Pulmonary artery endothelial cell (primary cell): ENCODE data around the gene FBP2. TPM values are rescaled to one million over a fixed set of nuclear protein-coding genes. Genes with fewer than 3 reads are reported as not detected.
"Not testable (repeated sequence)": the region's sequence is repeated elsewhere in the genome, so short reads cannot be mapped to it uniquely, and the experiment has no call there.

Experiments
- DNase-seq: peaks from one replicate; pipeline ENCODE4 v3.0.0-alpha.2; 2011; ENCODE audit warnings: low read depth, low spot score
- total RNA-seq: library from RNA; depleted of rRNA; stranded (reverse); fragments of >200 nt; gene quantifications from 2 replicates; pipeline ENCODE4 v1.2.3, GENCODE V29; 2014

FBP2 gene
- total RNA-seq, 1 donor from 2014 or later: not detected

DNA sequence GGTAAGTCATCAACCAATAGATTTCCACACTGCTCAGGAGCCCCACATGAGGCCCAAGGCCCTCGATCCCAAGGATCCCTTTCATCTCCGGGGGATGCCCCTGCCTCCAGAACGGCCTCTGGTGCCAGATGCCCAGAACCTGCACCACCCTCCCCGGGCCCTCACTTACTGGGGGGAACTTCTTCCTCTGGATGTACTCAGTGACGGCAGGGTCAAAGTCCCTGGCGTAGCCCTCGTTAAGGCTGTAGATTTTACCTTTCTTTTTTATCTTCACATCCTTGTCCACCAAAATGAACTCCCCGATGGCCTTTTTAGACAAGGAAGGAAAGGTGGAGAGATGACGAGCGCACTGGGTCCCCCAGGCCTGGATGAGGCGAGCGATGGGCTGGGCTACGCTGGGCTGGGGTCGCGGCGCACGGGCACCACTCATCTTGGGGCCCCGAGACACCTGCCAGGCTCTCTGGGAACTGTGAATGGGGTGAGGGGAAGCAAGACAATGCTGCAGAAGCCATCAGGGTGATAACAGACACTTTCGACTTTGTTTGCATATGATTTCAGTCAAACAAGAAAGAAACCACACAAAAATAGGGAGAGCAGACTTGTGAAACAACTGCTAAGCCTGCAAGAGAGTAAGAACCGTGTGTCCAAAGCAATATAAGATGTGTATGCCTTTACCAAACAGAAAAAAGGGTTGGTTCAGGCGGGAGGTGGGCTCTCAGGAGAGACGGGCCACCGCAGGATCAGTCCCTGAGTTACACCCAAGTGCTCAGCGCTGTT is 13.2 kb upstream of the FBP2 start:
- DNase-seq: no peak

DNA sequence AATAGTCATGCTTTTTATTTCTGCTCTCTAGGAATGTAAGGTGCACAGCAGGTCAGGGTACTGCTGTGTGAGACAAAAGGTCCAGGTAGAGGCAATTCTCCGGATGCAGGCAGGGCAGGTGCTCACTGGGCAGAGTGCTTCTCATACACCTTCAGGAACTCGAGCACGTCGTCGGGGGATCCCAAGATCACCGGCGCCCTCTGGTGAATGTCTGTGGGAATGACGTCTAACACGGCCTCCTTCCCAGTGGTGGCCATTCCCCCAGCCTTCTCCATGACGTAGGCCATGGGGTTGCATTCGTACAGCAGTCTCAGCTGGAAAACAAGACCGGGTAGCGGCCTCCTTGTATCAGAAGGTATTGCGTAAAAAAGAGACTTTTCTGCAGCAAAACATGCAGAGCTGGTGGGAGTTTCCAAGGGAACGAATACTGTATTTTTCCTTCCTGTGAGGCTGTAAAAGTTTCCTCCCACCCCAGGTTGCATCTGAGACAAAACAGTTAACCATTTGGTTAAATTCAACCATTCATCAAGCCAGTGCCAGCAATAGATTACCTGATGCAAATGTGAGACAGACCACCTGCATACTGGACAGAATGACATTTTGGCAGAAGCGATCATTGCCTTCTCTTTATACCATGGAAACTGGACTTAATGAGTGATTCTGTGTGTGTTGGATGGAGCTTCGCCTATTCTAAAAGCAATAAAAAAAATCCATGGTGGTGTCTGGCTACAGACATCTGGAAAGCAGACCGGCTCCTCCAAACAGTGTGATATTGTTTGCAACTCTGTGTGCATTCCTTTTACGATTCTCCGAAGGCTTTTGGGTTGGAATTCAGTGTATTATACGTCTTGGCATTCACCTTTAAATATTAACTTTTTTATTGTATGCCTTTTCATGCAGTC is 9.9 kb upstream of the FBP2 start:
- DNase-seq: peak; percentile 37

GRCh38 chr9:94602666-94603065 is 9.0 kb upstream of the FBP2 start:
- DNase-seq: no peak

DNA sequence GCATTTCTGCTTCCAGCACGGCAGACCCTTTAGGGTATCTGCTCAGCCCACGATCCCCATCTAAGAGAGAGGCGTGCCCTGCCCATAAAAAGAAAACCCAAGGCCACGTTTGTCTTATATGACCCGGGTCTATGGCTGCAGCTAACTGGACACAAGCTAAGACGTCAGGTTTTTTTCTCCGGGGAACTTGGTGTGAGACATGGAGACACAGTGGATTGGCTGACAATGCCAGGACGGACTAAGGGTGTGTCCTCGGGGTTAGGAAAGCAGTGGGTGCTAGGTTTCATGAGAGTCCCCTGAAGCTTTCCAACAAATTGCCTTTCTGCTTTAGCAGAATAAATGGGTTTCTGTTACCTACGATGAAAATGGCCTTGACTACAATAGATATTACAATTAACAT is 7.1 kb upstream of the FBP2 start:
- no peak for DNase-seq

DNA sequence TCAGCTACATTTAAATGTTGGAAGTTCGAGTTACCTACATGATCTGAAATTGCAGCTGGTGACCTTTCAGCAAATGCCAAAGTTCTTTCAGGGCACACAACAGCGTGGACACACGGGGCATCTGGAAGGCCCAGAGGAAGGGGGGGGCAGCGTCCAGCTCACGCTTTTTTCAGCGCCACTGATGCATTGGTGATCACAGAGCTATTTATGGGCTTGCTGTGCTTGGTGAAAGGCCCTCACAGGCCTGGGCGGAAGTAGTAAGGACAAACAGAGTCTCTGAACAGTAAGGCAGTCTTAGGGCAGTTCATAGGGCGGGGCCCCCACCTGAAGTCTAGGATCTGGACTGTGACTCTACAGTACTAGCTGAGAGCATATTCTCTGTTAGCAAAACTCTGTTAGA is 6.6 kb upstream of the FBP2 start:
- no peak for DNase-seq

GRCh38 chr9:94599102-94599501 is 5.5 kb upstream of the FBP2 start:
- DNase-seq: no peak

DNA sequence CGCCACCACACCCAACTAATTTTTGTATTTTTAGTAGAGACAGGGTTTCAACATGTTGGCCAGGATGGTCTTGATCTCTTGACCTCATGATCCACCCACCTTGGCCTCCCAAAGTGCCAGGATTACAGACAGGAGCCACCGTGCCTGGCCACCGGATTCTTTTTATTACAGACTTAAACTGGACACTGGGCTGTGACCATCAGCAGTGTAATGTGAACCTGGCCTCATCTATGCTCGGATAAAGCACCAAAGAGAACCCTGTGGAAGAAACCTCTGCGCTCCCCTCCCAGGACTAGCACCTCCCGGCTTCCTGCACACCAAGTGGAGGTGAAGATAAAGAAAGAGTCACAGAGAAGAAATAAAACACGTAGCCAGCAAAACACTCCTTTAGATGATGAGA is 941 bp downstream of the FBP2 start:
- not testable (repeated sequence) for DNase-seq

DNA sequence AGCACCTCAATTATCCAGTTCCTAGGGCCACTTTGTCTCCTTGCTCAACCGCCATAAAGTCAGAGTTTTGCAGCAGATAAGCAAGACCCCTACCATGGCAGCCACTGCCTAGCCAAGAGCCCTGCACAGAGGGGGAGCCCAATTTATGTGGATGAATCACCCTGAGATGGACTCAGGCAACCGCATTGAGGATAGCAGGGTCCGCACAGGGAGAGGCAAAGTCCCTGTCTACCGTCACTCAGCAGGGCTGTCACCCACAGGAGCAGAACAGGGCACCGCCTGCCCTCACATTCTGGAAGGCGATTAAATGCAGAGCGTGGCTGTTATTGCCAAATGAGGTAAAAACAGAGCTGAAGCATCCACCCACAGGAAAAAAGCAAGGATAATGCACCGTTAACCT is 1.7 kb downstream of the FBP2 start:
- DNase-seq: no peak

DNA sequence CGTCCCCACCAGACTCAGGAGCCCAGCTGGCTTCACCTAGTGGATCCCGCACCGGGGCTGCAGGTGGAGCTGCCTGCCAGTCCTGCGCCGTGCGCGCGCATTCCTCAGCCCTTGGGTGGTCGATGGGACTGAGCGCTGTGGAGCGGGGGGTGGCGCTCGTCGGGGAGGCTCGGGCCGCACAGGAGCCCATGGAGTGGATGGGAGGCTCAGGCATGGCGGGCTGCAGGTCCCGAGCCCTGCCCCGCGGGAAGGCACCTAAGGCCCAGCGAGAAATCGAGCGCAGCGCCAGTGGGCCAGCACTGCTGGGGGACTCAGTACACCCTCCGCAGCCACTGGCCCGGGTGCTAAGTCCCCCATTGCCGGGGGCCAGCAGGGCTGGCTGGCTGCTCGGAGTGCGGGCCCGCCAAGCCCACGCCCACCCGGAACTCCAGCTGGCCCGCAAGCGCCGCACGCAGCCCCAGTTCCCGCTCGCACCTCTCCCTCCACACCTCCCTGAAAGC is 2.5 kb downstream of the FBP2 start:
- DNase-seq: not testable (repeated sequence)

- DNase-seq: no peak
These were observed 4.9 kb downstream of the FBP2 start for GRCh38 chr9:94588681-94589080.

DNA sequence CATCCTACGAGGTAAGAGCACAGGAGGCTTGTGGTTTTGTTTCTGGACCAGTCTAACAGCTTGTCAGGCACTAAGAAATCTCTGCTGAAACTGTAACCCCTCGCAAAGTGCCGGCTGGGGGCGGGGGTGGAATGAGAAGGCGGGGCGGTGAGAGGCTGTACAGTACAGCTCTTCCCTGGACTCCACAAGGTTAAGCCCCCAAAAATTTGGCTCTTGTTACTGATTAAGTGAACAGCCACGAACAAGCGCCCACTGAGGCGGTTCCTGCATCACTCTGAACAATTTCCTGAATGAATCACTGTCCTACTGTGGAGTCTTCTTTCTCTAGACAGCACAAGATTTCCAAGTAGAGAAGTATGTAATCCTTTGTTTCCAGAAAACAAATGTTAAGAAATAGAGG is 6.8 kb downstream of the FBP2 start:
- DNase-seq: no peak

DNA sequence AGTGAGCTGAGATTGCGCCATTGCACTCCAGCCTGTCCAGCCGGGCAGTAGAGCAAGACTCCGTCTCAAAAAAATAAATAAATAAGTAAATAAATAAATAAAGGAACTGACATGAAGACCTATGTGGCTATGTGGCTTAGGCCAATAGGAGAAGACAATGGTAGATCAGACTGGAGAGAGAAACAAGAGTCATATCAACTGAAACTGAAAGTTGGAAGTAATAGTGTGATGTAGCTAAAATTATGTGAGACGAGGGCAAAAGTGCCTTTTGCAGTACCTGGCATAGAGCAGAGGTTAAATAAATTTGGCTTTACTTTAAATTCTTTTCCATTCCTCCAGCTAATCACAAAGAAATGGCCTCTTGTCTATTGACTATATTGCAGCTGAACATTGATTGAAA is 7.3 kb downstream of the FBP2 start:
- DNase-seq: no peak

GRCh38 chr9:94584555-94584954 is 9.1 kb downstream of the FBP2 start:
- DNase-seq: no peak

DNA sequence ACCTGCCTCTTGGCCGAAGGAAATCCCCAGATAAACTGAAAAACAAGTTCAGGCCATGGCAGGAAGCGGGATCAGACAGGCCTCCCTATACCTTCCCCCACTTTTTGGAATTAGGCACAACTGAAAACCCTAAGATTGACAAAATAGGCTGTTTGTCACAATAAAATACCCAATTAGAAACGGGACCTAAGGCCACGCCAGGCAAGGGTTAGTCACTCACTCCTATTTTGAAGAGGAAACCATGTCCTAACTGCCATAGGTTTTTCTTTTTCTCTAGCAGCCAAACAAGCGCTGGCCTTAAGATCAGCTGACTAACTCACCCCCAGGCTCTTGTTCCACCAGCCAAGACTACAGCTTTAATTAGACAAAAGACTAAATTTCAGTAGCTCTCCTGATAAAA is 11.9 kb downstream of the FBP2 start:
- DNase-seq: no peak

DNA sequence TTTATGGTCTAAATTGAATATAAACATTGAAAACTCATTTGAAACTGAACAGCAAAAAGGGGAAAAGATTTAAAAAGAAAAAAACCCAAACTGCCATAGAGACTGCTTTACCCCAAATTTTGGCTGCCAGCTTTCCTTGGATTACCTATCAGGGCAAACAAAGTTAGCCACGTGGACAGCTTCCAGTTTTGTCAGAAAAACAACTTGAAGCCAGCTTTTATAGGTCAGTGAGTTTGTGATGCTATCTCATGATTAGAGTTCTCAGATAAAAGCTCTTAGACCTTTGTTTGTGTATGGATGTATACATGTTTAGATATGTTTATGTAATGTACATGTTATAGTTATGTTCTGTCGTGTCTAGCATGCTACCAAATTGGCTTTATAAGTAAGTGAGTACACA is 16.1 kb downstream of the FBP2 start:
- DNase-seq: no peak

- no peak for DNase-seq
These were observed 16.6 kb downstream of the FBP2 start for GRCh38 chr9:94577036-94577435.

DNA sequence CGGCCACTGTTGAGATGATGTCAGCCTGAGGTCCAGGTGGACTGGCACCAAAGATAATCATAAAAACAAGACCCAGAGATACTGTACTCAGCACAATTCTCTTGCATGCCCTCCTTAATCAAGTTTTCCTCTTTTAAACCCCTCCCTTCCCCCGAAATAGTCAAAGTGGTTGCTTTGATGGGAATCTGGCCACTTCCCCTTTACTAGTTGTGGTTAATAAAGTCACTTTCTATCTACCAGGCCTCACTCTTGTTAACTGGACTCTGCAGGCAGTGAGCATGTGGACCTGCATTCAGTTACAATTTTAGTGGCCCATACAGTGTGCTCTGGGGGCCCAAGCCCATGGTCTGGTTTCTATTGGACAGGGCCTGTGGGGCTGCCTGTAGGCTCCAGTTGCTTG is 17.5 kb downstream of the FBP2 start:
- DNase-seq: no peak

DNA sequence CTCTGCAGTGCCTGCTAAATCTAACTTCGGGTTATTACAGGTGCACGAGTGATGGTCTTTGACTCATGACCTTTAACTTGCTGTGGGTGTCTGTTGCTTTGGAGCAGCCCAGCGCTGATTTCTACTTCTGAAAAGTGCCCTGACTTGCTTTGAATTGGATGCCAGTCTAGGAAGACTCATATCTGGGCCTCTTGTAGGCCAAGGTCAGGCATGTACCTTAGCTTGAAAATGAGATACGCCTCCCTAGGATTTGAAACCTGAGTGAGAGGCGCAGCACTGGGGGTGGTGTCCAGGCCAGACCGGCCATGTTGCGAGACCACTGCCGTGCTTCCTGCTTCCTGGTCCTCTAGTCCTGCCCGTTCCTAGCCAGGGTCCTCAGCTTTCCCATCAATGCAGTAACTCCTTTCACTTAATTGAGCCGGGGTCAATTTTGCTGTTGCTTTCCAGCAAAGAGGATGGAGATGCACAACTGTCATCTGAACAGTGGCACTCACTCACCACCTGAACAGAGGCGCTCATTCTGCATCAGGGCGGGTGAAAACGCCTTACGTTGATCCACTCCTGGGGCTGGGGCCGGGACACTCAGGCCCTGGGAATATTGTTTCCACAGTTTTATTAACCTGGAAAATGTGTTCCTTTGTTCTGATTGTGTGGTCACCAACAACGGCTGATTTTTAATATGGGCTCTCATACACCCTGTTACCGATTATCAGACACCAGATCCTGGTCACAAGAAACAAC is 24.5 kb downstream of the FBP2 start:
- no peak for DNase-seq

DNA sequence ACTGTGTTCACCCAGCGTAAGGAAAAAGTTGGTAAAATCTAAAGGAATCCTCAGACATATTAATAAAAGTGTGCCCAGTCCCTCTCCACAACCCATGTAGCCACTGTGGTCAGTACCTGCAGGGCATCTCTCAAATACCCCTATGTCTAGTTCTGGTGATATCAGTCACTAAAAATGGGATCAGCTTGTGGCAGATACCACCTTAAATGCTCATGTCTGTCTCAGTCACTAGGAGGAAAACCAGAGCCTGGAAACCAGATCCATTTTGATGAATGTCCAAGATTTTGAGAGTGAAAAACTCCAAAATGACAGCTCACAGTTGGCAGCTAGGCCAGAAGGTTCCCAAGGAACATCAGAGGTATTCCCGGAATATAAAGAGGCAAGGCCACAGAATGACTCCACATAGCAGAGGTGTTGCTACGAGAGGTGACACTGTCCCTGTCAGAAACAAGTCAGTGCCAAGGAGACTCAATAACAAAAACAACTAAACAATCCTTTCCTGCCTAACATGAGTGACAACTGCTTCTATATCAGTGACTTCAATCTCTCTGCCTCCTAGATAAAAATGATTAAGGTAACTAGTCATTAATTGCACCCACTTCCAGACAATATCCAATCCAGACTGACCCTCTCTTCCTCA is 25.3 kb downstream of the FBP2 start:
- DNase-seq: no peak

GRCh38 chr9:94567271-94567670 is 26.4 kb downstream of the FBP2 start:
- no peak for DNase-seq

DNA sequence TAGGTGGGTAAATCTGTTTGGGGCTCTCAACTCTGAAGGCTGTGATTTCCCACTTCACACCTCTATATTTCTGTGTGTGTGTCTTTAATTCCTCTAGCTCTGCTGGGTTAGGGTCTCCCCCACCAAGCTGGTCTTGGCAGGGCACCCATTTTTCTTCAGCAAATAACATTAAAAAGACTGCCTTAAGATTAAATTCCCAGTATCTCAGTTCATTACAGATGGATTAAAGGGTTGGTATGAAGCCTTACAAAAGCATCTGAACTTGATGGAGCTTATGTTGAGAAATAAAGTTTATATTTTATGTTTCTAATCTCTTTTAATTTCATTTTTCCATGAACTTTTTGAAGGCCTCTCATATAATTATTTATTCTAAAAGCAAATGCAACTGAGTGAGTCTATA is 27.1 kb downstream of the FBP2 start:
- DNase-seq: no peak
